Testis (tissue), 3 donors: ENCODE measurements around the gene AP3M1. TPM values are rescaled to one million over a fixed set of nuclear protein-coding genes. Genes with fewer than 3 reads are reported as not detected.

Experiments used
- DNase-seq: peaks from one replicate; pipeline ENCODE4 v3.0.0-alpha.2; 2019
- H3K27ac ChIP-seq, 2 donors: fragments of 200-600 bp; sonication (generic); one replicate each; pipeline ENCODE4 v1.5.1; 2019
- H3K27me3 ChIP-seq: fragments of 200-600 bp; sonication (generic); one replicate; pipeline ENCODE4 v1.5.1; 2019
- H3K36me3 ChIP-seq: fragments of 200-600 bp; sonication (generic); one replicate; pipeline ENCODE4 v1.5.1; 2017; ENCODE audit warnings: low read depth; ENCODE audit errors: missing control alignments
- H3K4me1 ChIP-seq: fragments of 200-600 bp; sonication (generic); one replicate; pipeline ENCODE4 v1.5.1; 2019
- H3K4me3 ChIP-seq, 2 donors: fragments of 200-600 bp; sonication (generic); one replicate each; pipeline ENCODE4 v1.5.1; 2017 to 2019
- H3K9me3 ChIP-seq: fragments of 200-600 bp; sonication (generic); one replicate; pipeline ENCODE4 v1.5.1; 2017
- CTCF ChIP-seq, 3 experiments: fragments of 450-650 bp in 2 of 3; fragments of 200-600 bp in 1 of 3; sonication (generic) in 1 of 3; IDR thresholded peaks; one replicate each; pipeline ENCODE4 v1.5.1; 2016 to 2019; ENCODE audit warnings: antibody characterized with exemption in 3 of 3, mild to moderate bottlenecking in 2 of 3, moderate library complexity in 1 of 3
- POLR2A ChIP-seq: fragments of 450-650 bp; IDR thresholded peaks from one replicate; pipeline ENCODE4 v1.6.1; 2017; ENCODE audit warnings: antibody characterized with exemption, mild to moderate bottlenecking, moderate library complexity
- WGBS, 2 donors: methylation state at CpG; one replicate each; pipeline ENCODE4 v1.1.5; 2018; 5-methylcytosine and 5-hydroxymethylcytosine counted together
- intact Hi-C: fragments of 100-400 bp; cut with DNase I; formaldehyde crosslinking; loops from one replicate; pipeline ENCODE4 v1.15.1; 2023; ENCODE audit warnings: low total_unique reads
- polyA plus RNA-seq: library from polyadenylated mRNA; stranded (reverse); fragments of 350-450 nt; fragmentation: Illumina TruSeq; extraction: RNeasy Lipid Tissue Mini Kit (QIAGEN cat#74804); gene quantifications from one replicate; pipeline ENCODE4 v1.2.3, GENCODE V29; 2014; ENCODE audit warnings: low read depth, low replicate concordance; ENCODE audit not compliant: insufficient read depth
- total RNA-seq, 2 donors: library from RNA; depleted of rRNA; stranded (reverse); fragments of >200 nt; gene quantifications; one replicate each; pipeline ENCODE4 v1.2.3, GENCODE V29; 2016

AP3M1 gene
- total and polyA plus RNA-seq, 3 donors from 2014 or later: 32.0 to 44.4 (median 38.6) TPM

- intact Hi-C loops: no loop called here
- TF ChIP-seq POLR2A (no peak), CTCF (IDR thresholded peaks at IDR 0.05) (no peak)
- 91 to 94% methylated on average over 9 of the region's 9 CpGs for WGBS, 2 donors
- Histone ChIP-seq H3K27me3 (no peaks in the 10 kb centered on the region), H3K4me1 (peaks cover 8% of the 10 kb centered on the region), H3K9me3 (no peaks in the 10 kb centered on the region), H3K4me3 (no peak overlapping the region), H3K36me3 (no peaks in the 10 kb centered on the region), H3K27ac (no peak overlapping the region)
- DNase-seq: no peak
These were observed 52.9 kb downstream of the AP3M1 start for GRCh38 chr10:74097776-74098175.

GRCh38 chr10:74096777-74097176 is 53.9 kb downstream of the AP3M1 start:
- no peaks in the 10 kb centered on the region for H3K27me3 ChIP-seq
- H3K27ac ChIP-seq: no peak overlapping the region
- no peaks in the 10 kb centered on the region for H3K9me3 ChIP-seq
- no peak for TF ChIP-seq CTCF (IDR thresholded peaks at IDR 0.05)
- no peak for TF ChIP-seq POLR2A
- no peak for DNase-seq
- no peaks in the 10 kb centered on the region for H3K36me3 ChIP-seq
- 95 to 97% methylated on average over 2 of the region's 2 CpGs for WGBS, 2 donors
- no peak overlapping the region for H3K4me3 ChIP-seq
- intact Hi-C loops: no loop called here
- H3K4me1 ChIP-seq: peaks cover 8% of the 10 kb centered on the region

- no peak for DNase-seq
- Histone ChIP-seq H3K4me1 (no peaks in the 10 kb centered on the region), H3K4me3 (no peak overlapping the region), H3K9me3 (no peaks in the 10 kb centered on the region), H3K27ac (no peak overlapping the region), H3K27me3 (no peaks in the 10 kb centered on the region), H3K36me3 (no peaks in the 10 kb centered on the region)
- TF ChIP-seq POLR2A (no peak), CTCF (IDR thresholded peaks at IDR 0.05) (no peak)
- intact Hi-C loops: no loop called here
- 88 to 96% methylated on average over 6 to 7 of the region's 7 CpGs for WGBS, 2 donors
These were observed 56.4 kb downstream of the AP3M1 start for GRCh38 chr10:74094231-74094630.

GRCh38 chr10:74093530-74094164 is 57.0 kb downstream of the AP3M1 start:
- intact Hi-C loops: no loop called here
- H3K4me3 ChIP-seq: no peak overlapping the region
- no peak for DNase-seq
- H3K27ac ChIP-seq: no peak overlapping the region
- TF ChIP-seq POLR2A (no peak), CTCF (IDR thresholded peaks at IDR 0.05) (no peak)
- no peaks in the 10 kb centered on the region for H3K36me3 ChIP-seq
- H3K4me1 ChIP-seq: no peaks in the 10 kb centered on the region
- no peaks in the 10 kb centered on the region for H3K9me3 ChIP-seq
- H3K27me3 ChIP-seq: no peaks in the 10 kb centered on the region
- WGBS, 2 donors: 92 to 96% methylated on average over 4 of the region's 4 CpGs

GRCh38 chr10:74092372-74092771 is 58.3 kb downstream of the AP3M1 start:
- no peak for DNase-seq
- intact Hi-C loops: no loop called here
- Histone ChIP-seq H3K27ac (no peak overlapping the region), H3K4me3 (no peak overlapping the region), H3K4me1 (no peaks in the 10 kb centered on the region), H3K9me3 (no peaks in the 10 kb centered on the region), H3K27me3 (no peaks in the 10 kb centered on the region), H3K36me3 (no peaks in the 10 kb centered on the region)
- no peak for TF ChIP-seq CTCF (IDR thresholded peaks at IDR 0.05)
- no peak for TF ChIP-seq POLR2A
- WGBS, 2 donors: 81 to 86% methylated on average over 3 of the region's 3 CpGs
